Mesenchymal stem cell (in vitro differentiated cells and primary cell): ENCODE data around the gene ARHGAP1.

Experiments used
- DNase-seq: peaks from one replicate; pipeline ENCODE4 v3.0.0-alpha.2; 2013
- H2AFZ ChIP-seq: one replicate; pipeline ENCODE4 v1.6.1; 2013; ENCODE audit warnings: low read depth, mild to moderate bottlenecking, control low read depth, inconsistent platforms, low read length, moderate library complexity
- H2AK5ac ChIP-seq: 2 replicates; pipeline ENCODE4 v1.6.1; 2013; ENCODE audit warnings: low read length, moderate library complexity, mild to moderate bottlenecking, inconsistent platforms; ENCODE audit not compliant: severe bottlenecking
- H2BK120ac ChIP-seq: one replicate; pipeline ENCODE4 v1.6.1; 2013; ENCODE audit warnings: low read depth, mild to moderate bottlenecking, inconsistent platforms, low read length, moderate library complexity
- H2BK12ac ChIP-seq, 2 experiments: one replicate each; pipeline ENCODE4 v1.6.1; 2013; ENCODE audit warnings: inconsistent platforms in 2 of 2, low read length in 2 of 2, mild to moderate bottlenecking in 2 of 2, moderate library complexity in 2 of 2, control low read depth in 1 of 2
- H2BK15ac ChIP-seq: one replicate; pipeline ENCODE4 v1.6.1; 2013; ENCODE audit warnings: mild to moderate bottlenecking, low read depth, inconsistent platforms; ENCODE audit not compliant: poor library complexity, severe bottlenecking
- H2BK5ac ChIP-seq: 2 replicates; pipeline ENCODE4 v1.6.1; 2013; ENCODE audit warnings: low read depth, mild to moderate bottlenecking, low read length, control low read depth, inconsistent platforms; ENCODE audit not compliant: poor library complexity, severe bottlenecking
- H3K14ac ChIP-seq, 2 experiments: one replicate each; pipeline ENCODE4 v1.6.1; 2013; ENCODE audit warnings: inconsistent platforms in 2 of 2, low read length in 2 of 2, control low read depth in 1 of 2, mild to moderate bottlenecking in 1 of 2, moderate library complexity in 1 of 2
- H3K18ac ChIP-seq, 2 experiments: one replicate each; pipeline ENCODE4 v1.6.1; 2013; ENCODE audit warnings: inconsistent platforms in 2 of 2, low read length in 2 of 2, control low read depth in 1 of 2, low read depth in 1 of 2, mild to moderate bottlenecking in 1 of 2
- H3K23ac ChIP-seq, 2 experiments: one replicate each; pipeline ENCODE4 v1.6.1; 2013; ENCODE audit warnings: inconsistent platforms in 2 of 2, low read length in 2 of 2, mild to moderate bottlenecking in 2 of 2, moderate library complexity in 2 of 2, control low read depth in 1 of 2
- H3K27ac ChIP-seq: 2 replicates; pipeline ENCODE4 v1.5.1; 2013; ENCODE audit warnings: mild to moderate bottlenecking, moderate library complexity, low read length, control low read depth, inconsistent platforms; ENCODE audit not compliant: poor library complexity, severe bottlenecking
- H3K27me3 ChIP-seq, 2 experiments: 2 replicates each; pipeline versions ENCODE4 v1.6.1 to v1.7.0; 2013; ENCODE audit warnings: low read length in 2 of 2, mild to moderate bottlenecking in 2 of 2, moderate library complexity in 2 of 2, control low read depth in 1 of 2, inconsistent platforms in 1 of 2; ENCODE audit not compliant: control insufficient read depth in 1 of 2, insufficient read depth in 1 of 2
- H3K36me3 ChIP-seq, 2 experiments: 2 replicates each; pipeline versions ENCODE4 v1.6.1 to v1.7.0; 2013; ENCODE audit warnings: low read length in 2 of 2, control low read depth in 1 of 2, inconsistent platforms in 1 of 2, low read depth in 1 of 2, mild to moderate bottlenecking in 1 of 2; ENCODE audit not compliant: insufficient read depth in 2 of 2, control insufficient read depth in 1 of 2
- H3K4ac ChIP-seq, 2 experiments: one replicate each; pipeline ENCODE4 v1.6.1; 2013; ENCODE audit warnings: inconsistent platforms in 2 of 2, low read length in 2 of 2, mild to moderate bottlenecking in 2 of 2, moderate library complexity in 2 of 2, control low read depth in 1 of 2, low read depth in 1 of 2
- H3K4me1 ChIP-seq: 2 replicates; pipeline ENCODE4 v1.6.1; 2013; ENCODE audit warnings: low read depth, low read length, control low read depth; ENCODE audit not compliant: control insufficient read depth, insufficient read depth
- H3K4me2 ChIP-seq: 2 replicates; pipeline ENCODE4 v1.6.1; 2013; ENCODE audit warnings: low read length, mild to moderate bottlenecking, inconsistent platforms; ENCODE audit not compliant: poor library complexity, severe bottlenecking
- H3K4me3 ChIP-seq, 2 experiments: 2 replicates each; pipeline versions ENCODE4 v1.5.1 to v1.7.0; 2013; ENCODE audit warnings: low read length in 2 of 2, mild to moderate bottlenecking in 2 of 2, control low read depth in 1 of 2, low read depth in 1 of 2; ENCODE audit not compliant: insufficient read depth in 1 of 2
- H3K79me1 ChIP-seq: replicated peaks from 2 replicates; pipeline ENCODE4 v1.6.1; 2013; ENCODE audit warnings: mild to moderate bottlenecking, control low read depth, low read length, inconsistent platforms; ENCODE audit not compliant: poor library complexity, severe bottlenecking
- H3K9ac ChIP-seq: 2 replicates; pipeline ENCODE4 v1.7.0; 2013; ENCODE audit warnings: mild to moderate bottlenecking, low read length, moderate library complexity
- H3K9me3 ChIP-seq: 2 replicates; pipeline ENCODE4 v1.7.0; 2013; ENCODE audit warnings: mild to moderate bottlenecking, low read length; ENCODE audit not compliant: control insufficient read depth
- H4K8ac ChIP-seq: one replicate; pipeline ENCODE4 v1.6.1; 2013; ENCODE audit warnings: inconsistent platforms, mild to moderate bottlenecking, low read length, moderate library complexity
- H4K91ac ChIP-seq: one replicate; pipeline ENCODE4 v1.6.1; 2013; ENCODE audit warnings: mild to moderate bottlenecking, low read length, inconsistent platforms
- WGBS: methylation state at CpG from one replicate; pipeline ENCODE4 v1.1.7; 2013; ENCODE audit warnings: mixed read lengths; 5-methylcytosine and 5-hydroxymethylcytosine counted together

Gene ARHGAP1

DNA sequence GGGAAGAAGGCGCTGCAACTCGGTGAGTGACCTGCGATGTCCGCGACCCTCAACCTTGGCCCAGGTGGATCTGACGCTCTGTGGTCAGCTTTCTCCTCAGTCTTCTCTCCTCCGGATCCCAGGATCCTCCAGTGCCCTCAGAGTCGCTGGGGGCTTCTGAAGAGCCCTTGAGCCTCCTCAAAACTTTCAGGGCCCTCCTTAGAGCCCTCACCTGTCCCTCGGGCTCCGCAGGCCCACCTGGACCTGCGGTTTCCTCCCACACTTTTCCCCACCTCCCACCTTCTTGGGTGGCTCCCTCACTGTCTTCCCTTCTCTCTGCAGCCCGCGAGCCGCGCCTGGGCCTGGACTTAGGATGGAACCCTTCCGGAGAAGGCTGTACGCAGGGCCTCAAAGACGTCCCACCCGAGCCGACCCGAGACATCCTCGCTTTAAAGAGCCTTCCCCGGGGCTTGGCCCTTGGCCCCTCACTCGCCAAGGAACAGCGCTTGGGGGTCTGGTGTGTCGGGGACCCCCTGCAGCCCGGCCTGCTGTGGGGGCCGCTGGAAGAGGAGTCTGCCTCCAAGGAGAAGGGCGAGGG lies 747 bp upstream of the ARHGAP1 start:
- Histone ChIP-seq H3K18ac (peak overlapping the region in 1 of 2 experiments; percentile 15), H2BK120ac (no peak overlapping the region), H2BK12ac (no peak overlapping the region), H3K4me2 (peak overlapping the region; percentile 81), H3K36me3 (peaks cover 38 to 55% of the 10 kb centered on the region in 2 experiments), H2AFZ (no peak overlapping the region), H3K9me3 (no peaks in the 10 kb centered on the region), H3K79me1 (peaks cover 35% of the 10 kb centered on the region), H3K14ac (no peak overlapping the region), H3K4me3 (peak overlapping the region; percentile 78 to 100), H2AK5ac (no peak overlapping the region), H3K27ac (peak overlapping the region; percentile 99), H3K27me3 (no peaks in the 10 kb centered on the region), H4K91ac (peak overlapping the region; percentile 90), H3K9ac (peak overlapping the region; percentile 99), H2BK5ac (no peak overlapping the region), H3K23ac (no peak overlapping the region), H3K4me1 (peaks cover 25% of the 10 kb centered on the region), H3K4ac (peak overlapping the region; percentile 44 to 67), H4K8ac (peak overlapping the region; percentile 74), H2BK15ac (peak overlapping the region; percentile 71)
- DNase-seq = no peak
- WGBS = 1% methylated on average over 29 of the region's 29 CpGs

DNA sequence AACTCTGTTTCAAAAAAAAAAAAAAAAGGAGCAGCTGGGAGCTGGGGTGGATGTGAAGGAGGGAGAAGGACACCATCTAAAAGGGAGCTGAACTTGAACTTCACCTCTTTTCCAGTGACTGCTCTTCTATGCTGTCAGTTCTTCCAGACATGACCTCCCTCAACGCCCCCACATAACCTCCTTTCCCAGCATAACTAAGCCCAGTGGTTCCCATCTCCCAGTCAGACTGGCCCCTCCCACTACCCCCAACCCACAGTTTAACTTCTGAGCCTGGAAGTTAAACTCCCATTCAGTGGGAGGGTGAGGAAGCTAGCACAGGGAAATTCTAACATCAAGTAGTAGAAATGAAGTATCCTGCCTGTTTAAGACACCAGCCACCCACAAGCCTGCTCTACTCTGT lies 1.8 kb downstream of the ARHGAP1 start:
- Histone ChIP-seq H3K79me1 (peaks cover 15% of the 10 kb centered on the region), H3K23ac (no peak overlapping the region), H3K27me3 (no peaks in the 10 kb centered on the region), H4K91ac (no peak overlapping the region), H3K9me3 (no peaks in the 10 kb centered on the region), H2AFZ (no peak overlapping the region), H3K36me3 (peaks cover 35 to 54% of the 10 kb centered on the region in 2 experiments), H4K8ac (no peak overlapping the region), H2BK15ac (no peak overlapping the region), H2BK12ac (no peak overlapping the region), H3K18ac (no peak overlapping the region), H2AK5ac (peak overlapping the region; percentile 65), H3K4me2 (peak overlapping the region; percentile 33), H3K27ac (no peak overlapping the region), H3K4ac (no peak overlapping the region), H3K4me3 (peak overlapping the region in 1 of 2 experiments; percentile 100), H3K14ac (no peak overlapping the region), H3K9ac (peak overlapping the region; percentile 99), H2BK120ac (no peak overlapping the region), H3K4me1 (peaks cover 48% of the 10 kb centered on the region), H2BK5ac (no peak overlapping the region)
- peak; percentile 12 for DNase-seq
- 85% methylated on average over 1 of the region's 1 CpG for WGBS

DNA sequence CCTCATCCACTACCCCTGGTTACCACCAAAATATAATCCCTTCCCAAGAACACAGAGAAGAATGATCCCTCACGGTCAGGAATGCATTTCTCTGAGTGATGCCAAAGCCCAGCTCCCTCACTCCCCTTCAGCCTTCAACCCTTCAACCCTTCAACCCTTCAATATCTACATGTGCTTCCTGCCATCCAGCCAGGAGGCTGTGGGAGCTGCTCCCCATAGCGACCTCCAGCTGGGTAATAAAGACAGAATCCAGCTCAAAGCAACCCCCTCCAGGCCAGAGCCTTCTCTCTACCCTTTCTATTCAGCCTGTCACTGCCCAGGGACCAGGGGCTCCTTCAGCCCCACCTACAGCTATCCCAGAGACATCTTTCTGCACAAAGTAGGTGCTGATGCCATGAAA lies 2.7 kb downstream of the ARHGAP1 start:
- Histone ChIP-seq H3K9me3 (no peaks in the 10 kb centered on the region), H4K8ac (peak overlapping the region; percentile 12), H2BK12ac (no peak overlapping the region), H4K91ac (peak overlapping the region; percentile 21), H3K27me3 (no peaks in the 10 kb centered on the region), H3K4ac (peak overlapping the region in 1 of 2 experiments; percentile 42), H3K9ac (peak overlapping the region; percentile 31), H3K27ac (peak overlapping the region; percentile 57), H3K4me3 (peak overlapping the region in 1 of 2 experiments; percentile 24), H3K14ac (no peak overlapping the region), H2BK15ac (no peak overlapping the region), H3K36me3 (peaks cover 31 to 49% of the 10 kb centered on the region in 2 experiments), H3K23ac (no peak overlapping the region), H2AK5ac (peak overlapping the region; percentile 84), H2BK120ac (no peak overlapping the region), H3K18ac (no peak overlapping the region), H2BK5ac (no peak overlapping the region), H3K4me2 (no peak overlapping the region), H2AFZ (no peak overlapping the region), H3K4me1 (peaks cover 45% of the 10 kb centered on the region), H3K79me1 (peaks cover 11% of the 10 kb centered on the region)
- 81% methylated on average over 2 of the region's 2 CpGs for WGBS
- no peak for DNase-seq

DNA sequence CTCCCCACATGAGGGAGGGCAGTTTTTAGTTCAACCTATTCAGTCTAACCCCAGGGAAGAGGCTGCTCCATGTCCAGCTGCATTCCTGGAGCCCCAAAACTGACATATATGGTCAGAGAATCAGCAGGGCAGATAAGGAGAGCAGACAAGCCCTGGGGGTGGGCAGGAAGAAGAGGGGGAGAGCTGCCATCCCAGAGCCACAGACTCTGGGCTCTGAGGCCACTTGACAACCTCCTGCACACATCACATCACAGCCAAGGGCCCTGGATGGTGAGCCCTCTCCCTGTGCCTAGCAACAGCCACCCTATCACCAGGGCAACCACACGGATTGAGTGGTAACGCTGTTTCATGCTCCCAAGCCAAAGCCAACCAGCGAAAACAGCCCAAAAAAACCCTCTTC lies 3.1 kb downstream of the ARHGAP1 start:
- peak; percentile 30 for DNase-seq
- H2AK5ac ChIP-seq = peak overlapping the region; percentile 84
- H4K8ac ChIP-seq = no peak overlapping the region
- H2BK120ac ChIP-seq = no peak overlapping the region
- H2BK12ac ChIP-seq = no peak overlapping the region
- H3K23ac ChIP-seq = no peak overlapping the region
- no peak overlapping the region for H3K4ac ChIP-seq
- peak overlapping the region; percentile 57 for H3K27ac ChIP-seq
- H3K9me3 ChIP-seq = no peaks in the 10 kb centered on the region
- no peak overlapping the region for H3K18ac ChIP-seq
- peaks cover 46% of the 10 kb centered on the region for H3K4me1 ChIP-seq
- no peak overlapping the region for H3K14ac ChIP-seq
- peaks cover 29 to 47% of the 10 kb centered on the region in 2 experiments for H3K36me3 ChIP-seq
- WGBS = 80% methylated on average over 3 of the region's 3 CpGs
- peak overlapping the region; percentile 31 for H3K9ac ChIP-seq
- H2BK15ac ChIP-seq = no peak overlapping the region
- no peaks in the 10 kb centered on the region for H3K27me3 ChIP-seq
- H2BK5ac ChIP-seq = peak overlapping the region; percentile 60
- peak overlapping the region in 1 of 2 experiments; percentile 24 for H3K4me3 ChIP-seq
- H3K79me1 ChIP-seq = peaks cover 7% of the 10 kb centered on the region
- H4K91ac ChIP-seq = peak overlapping the region; percentile 21
- H3K4me2 ChIP-seq = peak overlapping the region; percentile 39
- H2AFZ ChIP-seq = no peak overlapping the region
